Ovary (tissue), 9 donors: Measurements from ENCODE around the gene PRDX2. TPM values are rescaled to one million over a fixed set of nuclear protein-coding genes. Genes with fewer than 3 reads are reported as not detected.

Experiments
- DNase-seq, 5 donors: peaks; one replicate each; pipeline ENCODE4 v3.0.0-alpha.2; 2019 to 2020
- H3K27ac ChIP-seq, 2 donors: fragments of 200-600 bp; one replicate each; pipeline versions ENCODE4 v1.5.1 to v1.8.0; 2019 to 2022
- H3K27me3 ChIP-seq: fragments of 200-600 bp; one replicate; pipeline ENCODE4 v1.8.0; 2022
- H3K36me3 ChIP-seq: fragments of 200-600 bp; sonication (generic); one replicate; pipeline ENCODE4 v1.5.1; 2019
- H3K4me1 ChIP-seq: one replicate; pipeline ENCODE4 v1.8.1; 2013; ENCODE audit warnings: mild to moderate bottlenecking, moderate library complexity; ENCODE audit not compliant: insufficient read depth
- H3K4me3 ChIP-seq: fragments of 200-600 bp; sonication (generic); one replicate; pipeline ENCODE4 v1.5.1; 2017
- H3K9me3 ChIP-seq, 2 donors: fragments of 200-600 bp in 1 of 2; sonication (generic) in 1 of 2; one replicate each; pipeline versions ENCODE4 v1.5.1 to v1.8.1; 2013 to 2019; ENCODE audit warnings: mild to moderate bottlenecking in 1 of 2, moderate library complexity in 1 of 2
- CTCF ChIP-seq, 3 donors: fragments of 450-650 bp in 2 of 3; fragments of 200-600 bp in 1 of 3; IDR thresholded peaks; one replicate each; pipeline versions ENCODE4 v1.5.1 to v1.8.0; 2016 to 2022; ENCODE audit warnings: antibody characterized with exemption in 3 of 3, mild to moderate bottlenecking in 1 of 3
- EP300 ChIP-seq: sonication (generic); formaldehyde crosslinking; IDR thresholded peaks from one replicate; pipeline ENCODE4 v1.6.1; 2017; ENCODE audit warnings: antibody characterized with exemption
- POLR2A ChIP-seq: fragments of 450-650 bp; IDR thresholded peaks from one replicate; pipeline ENCODE4 v1.6.1; 2017; ENCODE audit warnings: antibody characterized with exemption, mild to moderate bottlenecking, moderate library complexity
- whole genome bisulfite sequencing, 3 donors: extraction: QIAGEN DNeasy Blood & Tissue Kit in 1 of 3; methylation state at CpG; one replicate each; pipeline versions ENCODE4 v1.1.5 to v1.1.7; 2013 to 2017; 5-methylcytosine and 5-hydroxymethylcytosine counted together
- intact Hi-C, 4 donors: fragments of 100-400 bp; cut with DNase I; formaldehyde crosslinking; loops; one replicate each; pipeline versions ENCODE4 v1.11.0 to v1.15.1; 2022 to 2023
- polyA plus RNA-seq, 2 donors: library from polyadenylated mRNA; stranded (reverse); fragments of 200-250 nt in 1 of 2; fragments of 350-450 nt in 1 of 2; fragmentation: Illumina TruSeq in 1 of 2; extraction: RNeasy Lipid Tissue Mini Kit (QIAGEN cat#74804) in 1 of 2; gene quantifications; one replicate each; pipeline ENCODE4 v1.2.3, GENCODE V29; 2013 to 2014
- total RNA-seq, 7 donors: library from RNA; depleted of rRNA in 2 of 7; stranded (reverse); fragments of >200 nt in 2 of 7; fragmentation: NEBNext Ultra II Directional in 3 of 7; extraction: Animal tissue kit (Norgen Biotek cat#: 25700) in 3 of 7; gene quantifications; one replicate each; pipeline versions ENCODE4 v1.1.0 to v1.2.4, GENCODE V29; 2016 to 2023
- donor health status: DM: no; HTN: no; CAD: no; lungs with moderate emphysema.
- donor health status: DM: no; HTN: no; CAD: no.
- donor health status: Bipolar disorder and iron deficiency.
- donor health status: DM: yes; HTN: yes; CAD: no.
- donor health status: DM: no; HTN: no; CAD: no.
- donor health status: DM: yes; HTN: yes; CAD: no.

Gene PRDX2
- total and polyA plus RNA-seq, 9 donors, result 98.3 to 321 (median 237) TPM

- Histone ChIP-seq H3K4me3 (peak overlapping the region; percentile 49), H3K27ac (peak overlapping the region; percentile 84 to 94), H3K4me1 (peaks cover 11% of the 10 kb centered on the region), H3K36me3 (no peaks in the 10 kb centered on the region), H3K9me3 (no peaks in the 10 kb centered on the region), H3K27me3 (no peaks in the 10 kb centered on the region)
- WGBS, 3 donors, result 0 to 1% (median 1%) methylated on average over 42 to 44 of the region's 44 CpGs
- intact Hi-C loops, result no loop called here
- TF ChIP-seq POLR2A (peak; percentile 15), CTCF (IDR thresholded peaks at IDR 0.05) (peak in 1 of 3 donors; percentile 5), EP300 (no peak)
- peak; percentile 77 to 86 (median 80) for DNase-seq
Measured at GRCh38 chr19:12778017-12778904, 23.3 kb downstream of the PRDX2 start.

- peak; percentile 76 to 89 (median 86) for DNase-seq
- Histone ChIP-seq H3K4me3 (peak overlapping the region; percentile 49), H3K27me3 (no peaks in the 10 kb centered on the region), H3K4me1 (peaks cover 11% of the 10 kb centered on the region), H3K36me3 (no peaks in the 10 kb centered on the region), H3K27ac (peak overlapping the region; percentile 84 to 94), H3K9me3 (no peaks in the 10 kb centered on the region)
- peak; percentile 92 to 97 (median 96) for TF ChIP-seq CTCF (IDR thresholded peaks at IDR 0.05)
- no peak for TF ChIP-seq EP300
- intact Hi-C loops, result loop anchor here (1.0 to 2.0 kb wide), 3 partner anchors 19 to 41 kb away; partner anchors contain the start of gene GET3 (in 1 of the 4)
- WGBS, 3 donors, result 3 to 7% (median 5%) methylated on average over 43 of the region's 43 CpGs
Measured at GRCh38 chr19:12777217-12778016, 24.2 kb downstream of the PRDX2 start.

DNA sequence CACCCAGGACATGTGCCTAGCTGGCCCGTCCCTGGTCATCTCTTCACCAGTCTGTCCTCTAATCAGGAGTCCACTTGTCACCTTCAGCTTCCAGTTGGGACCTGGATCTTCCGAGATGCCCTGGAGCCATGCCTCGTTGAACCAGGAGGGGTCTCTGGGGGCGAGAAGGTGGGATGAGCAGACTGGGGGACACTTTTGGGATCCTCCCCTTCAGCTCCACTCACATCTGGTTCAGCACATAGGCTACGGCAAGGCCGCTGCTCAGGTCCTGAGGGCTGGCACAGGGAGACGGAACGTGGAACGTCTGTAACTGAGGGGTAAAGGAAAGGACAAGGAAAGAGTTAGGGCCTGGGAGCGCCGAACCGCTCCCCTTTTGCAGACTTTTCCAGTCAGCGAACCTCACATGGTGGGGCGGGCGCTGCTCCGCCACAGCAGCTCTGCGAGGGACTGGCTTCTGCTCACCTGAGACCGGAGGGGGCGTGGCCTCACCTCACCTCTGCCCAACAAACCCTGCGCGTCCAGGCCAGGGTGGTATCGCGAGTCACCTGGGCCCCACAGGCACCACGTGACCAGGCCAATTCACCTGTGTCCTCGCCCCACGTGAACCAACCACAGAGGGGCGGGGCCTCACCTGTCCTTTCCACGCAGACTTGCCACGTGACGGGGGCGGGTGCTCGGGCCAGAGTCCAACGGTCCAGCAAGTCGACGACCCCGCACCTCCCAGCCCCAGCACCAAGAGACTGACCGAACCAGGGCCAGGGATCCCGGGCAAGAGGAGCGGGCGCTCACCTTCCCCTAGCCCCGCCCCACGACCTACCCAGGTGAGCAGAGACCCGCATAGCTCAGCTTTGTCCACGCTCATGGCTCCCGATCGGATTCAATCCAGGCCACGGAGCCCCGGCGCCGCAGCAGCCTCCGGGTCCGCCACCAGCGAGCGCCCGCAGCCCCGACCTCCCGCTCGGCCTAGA lies 26.7 kb downstream of the PRDX2 start, which contains the start of gene HOOK2:
Gene HOOK2 (minus strand): TSS at position 965 of the 968 bp plus-strand sequence. CDS start 103 bp downstream, at position 862.
- intact Hi-C loops, result loop anchor here in 1 of 4 donors (5.0 kb wide), 1 partner anchor 32 kb away; the partner anchor contains the start of gene RNASEH2A
- peak within 1 kb of the TSS; percentile 67 for H3K4me3 ChIP-seq
- no peaks in the 10 kb centered on the region for H3K36me3 ChIP-seq
- peak in 4 of 5 donors; percentile 38 to 81 (median 72) for DNase-seq
- peak within 1 kb of the TSS; percentile 47 to 57 for H3K27ac ChIP-seq
- peak; percentile 27 for TF ChIP-seq POLR2A
- no peak for TF ChIP-seq EP300
- no peak for TF ChIP-seq CTCF (IDR thresholded peaks at IDR 0.05)
- H3K27me3 ChIP-seq, result no peaks in the 10 kb centered on the region
- 13 to 21% (median 20%) methylated on average over 36 to 58 of the region's 58 CpGs for WGBS, 3 donors
- H3K9me3 ChIP-seq, result no peaks in the 10 kb centered on the region
- H3K4me1 ChIP-seq, result peaks cover 10% of the 10 kb centered on the region
